CD4-positive, alpha-beta T cell (primary cell): ENCODE data around the gene RTL9. TPM values are rescaled to one million over a fixed set of nuclear protein-coding genes. Genes with fewer than 3 reads are reported as not detected.

Experiments used
- ATAC-seq: fragments of 200-7000 bp; cut with Tn5 transposase; one replicate; pipeline ENCODE4 v1.10.0; 2022; ENCODE audit warnings: mild to moderate bottlenecking; ENCODE audit not compliant: poor library complexity
- CTCF ChIA-PET: fragments of 350-600 bp; sonication (Branson Sonifier 250); formaldehyde crosslinking; loops from one replicate; lab custom pipeline; 2021; ENCODE audit warnings: antibody characterized with exemption, inconsistent platforms; lab: Charles Lee
- POLR2A ChIA-PET: fragments of 350-600 bp; sonication (Branson Sonifier 250); formaldehyde crosslinking; loops from one replicate; lab custom pipeline; 2021; ENCODE audit warnings: antibody characterized with exemption, inconsistent platforms; lab: Charles Lee
- DNase-seq, 14 experiments: peaks; one replicate each; pipeline ENCODE4 v3.0.0-alpha.2; 2013 to 2020; ENCODE audit warnings: mixed read lengths in 2 of 14
- H3K27ac ChIP-seq, 2 donors: one replicate each; pipeline versions ENCODE4 v1.5.1 to v1.7.0; 2013; ENCODE audit warnings: low read length in 2 of 2, low read depth in 1 of 2, mild to moderate bottlenecking in 1 of 2
- H3K27me3 ChIP-seq, 2 experiments: 1 replicate in 1 of 2; 2 replicates in 1 of 2; pipeline versions ENCODE4 v1.6.1 to v1.7.0; 2013; ENCODE audit warnings: low read length in 2 of 2, control low read depth in 1 of 2, mild to moderate bottlenecking in 1 of 2, moderate library complexity in 1 of 2; ENCODE audit not compliant: insufficient read depth in 2 of 2, control insufficient read depth in 1 of 2
- H3K36me3 ChIP-seq: one replicate; pipeline ENCODE4 v1.6.1; 2013; ENCODE audit warnings: low read length, control low read depth; ENCODE audit not compliant: insufficient read depth
- H3K4me1 ChIP-seq: one replicate; pipeline ENCODE4 v1.6.1; 2013; ENCODE audit warnings: low read length, control low read depth; ENCODE audit not compliant: insufficient read depth
- H3K4me3 ChIP-seq: one replicate; pipeline ENCODE4 v1.5.1; 2013; ENCODE audit warnings: mild to moderate bottlenecking, low read length, moderate library complexity
- H3K9me3 ChIP-seq, 2 experiments: 1 replicate in 1 of 2; 2 replicates in 1 of 2; pipeline versions ENCODE4 v1.6.1 to v1.7.0; 2013; ENCODE audit warnings: low read length in 2 of 2, mild to moderate bottlenecking in 2 of 2, control low read depth in 1 of 2, moderate library complexity in 1 of 2; ENCODE audit not compliant: control insufficient read depth in 1 of 2, insufficient read depth in 1 of 2
- H3K27ac Mint-ChIP-seq: one replicate; pipeline ENCODE4 v1.8.0; 2020; ENCODE audit warnings: mixed read lengths
- H3K27me3 Mint-ChIP-seq: one replicate; pipeline ENCODE4 v1.8.0; 2021; ENCODE audit warnings: mixed read lengths
- H3K36me3 Mint-ChIP-seq: one replicate; pipeline ENCODE4 v1.8.0; 2021; ENCODE audit warnings: low read depth, mixed read lengths
- H3K4me1 Mint-ChIP-seq: one replicate; pipeline ENCODE4 v1.8.0; 2021; ENCODE audit warnings: low read depth, mixed read lengths
- H3K4me3 Mint-ChIP-seq: one replicate; pipeline ENCODE4 v1.8.0; 2020; ENCODE audit warnings: mild to moderate bottlenecking, mixed read lengths
- H3K9me3 Mint-ChIP-seq: one replicate; pipeline ENCODE4 v1.8.0; 2020; ENCODE audit warnings: mixed read lengths
- CTCF ChIP-seq: fragments of 200-600 bp; IDR thresholded peaks from one replicate; pipeline ENCODE4 v1.8.0; 2022; ENCODE audit warnings: antibody characterized with exemption, mild to moderate bottlenecking
- intact Hi-C, 2 experiments: fragments of 100-400 bp; cut with DNase I in 1 of 2; cut with micrococcal nuclease in 1 of 2; formaldehyde crosslinking; loops; one replicate each; pipeline versions ENCODE4 v1.15.1 to v1.9.0; 2023 to 2025; cut with DNase I, micrococcal nuclease
- polyA plus RNA-seq, 2 donors: library from polyadenylated mRNA; unstranded; fragments of 120-200 nt; gene quantifications; one replicate each; pipeline ENCODE4 v1.2.1, GENCODE V29; 2013
- total RNA-seq, 174 experiments: library from RNA in 2 of 174; stranded (reverse) in 2 of 174; gene quantifications; one replicate each; pipeline ENCODE4 v1.2.3 and lab custom pipeline; 2021 to 2026

Gene RTL9
- not detected for total RNA-seq
- not detected for polyA plus RNA-seq (2013, experiment 1 of 2)
- polyA plus RNA-seq (2013, experiment 2 of 2): 0.05 TPM
- total RNA-seq (lab: John Stamatoyannopoulos, UW): 0 to 0.14 (median 0) reads per million in 172 experiments

- no peak within 1 kb of the TSS for H3K27ac Mint-ChIP-seq
- H3K36me3 Mint-ChIP-seq: no peaks in the 10 kb centered on the region
- H3K9me3 ChIP-seq: no peaks in the 10 kb centered on the region
- no peaks in the 10 kb centered on the region for H3K36me3 ChIP-seq
- ChIA-PET CTCF (no interaction called here), POLR2A (no interaction called here)
- DNase-seq: no peak
- H3K4me1 ChIP-seq: no peaks in the 10 kb centered on the region
- H3K27me3 ChIP-seq: no peaks in the 10 kb centered on the region
- TF ChIP-seq CTCF: no peak
- no peak within 1 kb of the TSS for H3K4me3 Mint-ChIP-seq
- intact Hi-C loops: no loop called here
- no peak for ATAC-seq
- no peaks in the 10 kb centered on the region for H3K27me3 Mint-ChIP-seq
- H3K4me3 ChIP-seq: no peak within 1 kb of the TSS
- H3K4me1 Mint-ChIP-seq: no peaks in the 10 kb centered on the region
- no peaks in the 10 kb centered on the region for H3K9me3 Mint-ChIP-seq
- H3K27ac ChIP-seq: no peak within 1 kb of the TSS
Observed at GRCh38 chrX:110358548-110358947, at the start of gene RTL9. TSS of gene RTL9 (plus strand) at chrX:110358848. CDS start at chrX:110450618, 91,770 bp downstream.

- no peak overlapping the region for H3K27ac ChIP-seq
- peaks cover 16% of the 10 kb centered on the region for H3K4me1 ChIP-seq
- no peak overlapping the region for H3K4me3 ChIP-seq
- DNase-seq: no peak
- peaks cover 4% of the 10 kb centered on the region for H3K36me3 Mint-ChIP-seq
- no peak for TF ChIP-seq CTCF
- H3K9me3 ChIP-seq: no peaks in the 10 kb centered on the region
- intact Hi-C loops: loop anchor here (5.0 to 10.0 kb wide), 5 partner anchors 43 to 775 kb away; partner anchors contain the start of genes ACSL4 (in 1 of the 2) and NXT2 (in 1 of the 2)
- H3K4me3 Mint-ChIP-seq: peak overlapping the region; percentile 23
- H3K36me3 ChIP-seq: no peaks in the 10 kb centered on the region
- ChIA-PET CTCF (interaction anchor here (0.8 kb wide), 1 partner anchor 11 kb away, joined by 3 read pairs; no protein-coding TSS in a partner anchor), POLR2A (interaction anchor here (1.0 kb wide), 1 partner anchor 8 kb away, joined by 3 read pairs; the partner anchor contains the start of gene AMMECR1)
- H3K27me3 Mint-ChIP-seq: no peaks in the 10 kb centered on the region
- H3K27ac Mint-ChIP-seq: no peak overlapping the region
- ATAC-seq: no peak
- H3K27me3 ChIP-seq: no peaks in the 10 kb centered on the region
- peaks cover 74% of the 10 kb centered on the region for H3K4me1 Mint-ChIP-seq
- H3K9me3 Mint-ChIP-seq: no peaks in the 10 kb centered on the region
Observed at GRCh38 chrX:110310000-110310790, 48.5 kb upstream of the RTL9 start.

- ChIA-PET POLR2A (no interaction called here), CTCF (no interaction called here)
- ATAC-seq (peak; percentile 78), DNase-seq (peak in 7 of 14 experiments; percentile 3 to 69 (median 31))
- TF ChIP-seq CTCF: no peak
- peak overlapping the region; percentile 61 for H3K27ac Mint-ChIP-seq
- H3K27me3 Mint-ChIP-seq: no peaks in the 10 kb centered on the region
- intact Hi-C loops: loop anchor here (5.0 to 10.0 kb wide), 5 partner anchors 44 to 776 kb away; partner anchors contain the start of genes ACSL4 (in 1 of the 2) and NXT2 (in 1 of the 2)
- H3K27me3 ChIP-seq: no peaks in the 10 kb centered on the region
- peaks cover 16% of the 10 kb centered on the region for H3K4me1 ChIP-seq
- no peaks in the 10 kb centered on the region for H3K9me3 ChIP-seq
- H3K4me1 Mint-ChIP-seq: peaks cover 76% of the 10 kb centered on the region
- H3K27ac ChIP-seq: no peak overlapping the region
- H3K36me3 Mint-ChIP-seq: peaks cover 4% of the 10 kb centered on the region
- no peaks in the 10 kb centered on the region for H3K36me3 ChIP-seq
- no peak overlapping the region for H3K4me3 Mint-ChIP-seq
- H3K9me3 Mint-ChIP-seq: no peaks in the 10 kb centered on the region
- no peak overlapping the region for H3K4me3 ChIP-seq
Observed at GRCh38 chrX:110310896-110311295, 47.8 kb upstream of the RTL9 start.
